Measurements from ENCODE around the gene MRPL44.
"Not testable (repeated sequence)": the region's sequence is repeated elsewhere in the genome, so short reads cannot be mapped to it uniquely, and the experiment has no call there.

The MRPL44 gene

GRCh38 chr2:223997938-223998337 is 40.7 kb downstream of the MRPL44 start:
- H3K4me3 ChIP-seq (ENCODE audit: control insufficient read depth, low read depth, low read length), result no peak overlapping the region

GRCh38 chr2:223998948-223999347 is 41.7 kb downstream of the MRPL44 start:
- H3K4me3 ChIP-seq (ENCODE audit: control insufficient read depth, low read depth, low read length), result no peak overlapping the region
- TF ChIP-seq CTCF (IDR thresholded peaks at IDR 0.05; ENCODE audit: control insufficient read depth, insufficient read depth, low read depth, low read length, missing control alignments), result no peak
- DNase-seq (ENCODE audit: low read depth), result no peak

More at GRCh38 chr2:223997938-223998337, 40.7 kb downstream of the MRPL44 start:
- no peak for TF ChIP-seq CTCF (IDR thresholded peaks at IDR 0.05; ENCODE audit: control insufficient read depth, insufficient read depth, low read depth, low read length, missing control alignments)
- no peak for DNase-seq (ENCODE audit: low read depth)

GRCh38 chr2:223999862-224000261 is 42.6 kb downstream of the MRPL44 start:
- no peak for TF ChIP-seq CTCF (IDR thresholded peaks at IDR 0.05; ENCODE audit: control insufficient read depth, insufficient read depth, low read depth, low read length, missing control alignments)
- no peak overlapping the region for H3K4me3 ChIP-seq (ENCODE audit: control insufficient read depth, low read depth, low read length)
- DNase-seq (ENCODE audit: low read depth), result no peak

GRCh38 chr2:224000662-224001061 is 43.4 kb downstream of the MRPL44 start:
- not testable (repeated sequence) for H3K4me3 ChIP-seq (ENCODE audit: control insufficient read depth, low read depth, low read length); DNase-seq (ENCODE audit: low read depth)

- H3K4me3 ChIP-seq (ENCODE audit: control insufficient read depth, low read depth, low read length), result no peak overlapping the region
- no peak for DNase-seq (ENCODE audit: low read depth)
- no peak for TF ChIP-seq CTCF (IDR thresholded peaks at IDR 0.05; ENCODE audit: control insufficient read depth, insufficient read depth, low read depth, low read length, missing control alignments)
These were observed 46.9 kb downstream of the MRPL44 start for GRCh38 chr2:224004105-224004695.

GRCh38 chr2:224008702-224009261 is 51.5 kb downstream of the MRPL44 start:
- DNase-seq (ENCODE audit: low read depth), result no peak
- no peak overlapping the region for H3K4me3 ChIP-seq (ENCODE audit: control insufficient read depth, low read depth, low read length)
- no peak for TF ChIP-seq CTCF (IDR thresholded peaks at IDR 0.05; ENCODE audit: control insufficient read depth, insufficient read depth, low read depth, low read length, missing control alignments)

GRCh38 chr2:224009605-224010315 is 52.5 kb downstream of the MRPL44 start:
- no peak for DNase-seq (ENCODE audit: low read depth)
- no peak overlapping the region for H3K4me3 ChIP-seq (ENCODE audit: control insufficient read depth, low read depth, low read length)
- TF ChIP-seq CTCF (IDR thresholded peaks at IDR 0.05; ENCODE audit: control insufficient read depth, insufficient read depth, low read depth, low read length, missing control alignments), result no peak

All from AG09309 (cell line).